GM18858 (cell line): ENCODE results near the gene TMEM9.
A peak's percentile ranks its signal among the peaks of the same experiment; 100 is the strongest.
"Not testable (repeated sequence)": the region's sequence is repeated elsewhere in the genome, so short reads cannot be mapped to it uniquely, and the experiment has no call there.

Experiments
- ATAC-seq: cut with Tn5 transposase; IDR thresholded peaks from one replicate; pipeline ENCODE4 v1.9.1; 2021; ENCODE audit not compliant: unreplicated experiment

TMEM9 gene

GRCh38 chr1:201173736-201174135 is 19.5 kb upstream of the TMEM9 start:
- ATAC-seq: no peak

GRCh38 chr1:201172999-201173610 is 18.8 kb upstream of the TMEM9 start:
- no peak for ATAC-seq

GRCh38 chr1:201172326-201172725 is 18.1 kb upstream of the TMEM9 start:
- no peak for ATAC-seq

- peak; percentile 35 for ATAC-seq
Observed at GRCh38 chr1:201171063-201172036, 17.1 kb upstream of the TMEM9 start.

GRCh38 chr1:201170533-201171062 is 16.3 kb upstream of the TMEM9 start:
- ATAC-seq: peak; percentile 76

GRCh38 chr1:201169971-201170532 is 15.8 kb upstream of the TMEM9 start:
- no peak for ATAC-seq

- no peak for ATAC-seq
Observed at GRCh38 chr1:201169203-201169602, 14.9 kb upstream of the TMEM9 start.

- ATAC-seq: no peak
Observed at GRCh38 chr1:201167041-201167991, 13.0 kb upstream of the TMEM9 start.

- no peak for ATAC-seq
Observed at GRCh38 chr1:201164645-201165044, 10.4 kb upstream of the TMEM9 start.

GRCh38 chr1:201163707-201164106 is 9.4 kb upstream of the TMEM9 start:
- ATAC-seq: no peak

- ATAC-seq: not testable (repeated sequence)
Observed at GRCh38 chr1:201163036-201163435, 8.8 kb upstream of the TMEM9 start.

- no peak for ATAC-seq
Observed at GRCh38 chr1:201157949-201158348, 3.7 kb upstream of the TMEM9 start.

GRCh38 chr1:201156819-201157218 is 2.5 kb upstream of the TMEM9 start:
- ATAC-seq: no peak

- no peak for ATAC-seq
Observed at GRCh38 chr1:201156346-201156745, 2.1 kb upstream of the TMEM9 start.

GRCh38 chr1:201155354-201155753 is 1.1 kb upstream of the TMEM9 start:
- no peak for ATAC-seq

- ATAC-seq: peak; percentile 12
Observed at GRCh38 chr1:201153474-201154388, 543 bp downstream of the TMEM9 start.

- no peak for ATAC-seq
Observed at GRCh38 chr1:201149400-201149799, 4.9 kb downstream of the TMEM9 start.

GRCh38 chr1:201147396-201148015 is 6.8 kb downstream of the TMEM9 start:
- ATAC-seq: no peak
